B cell (primary cell): Measurements from ENCODE around the gene PIN4. TPM values are rescaled to one million over a fixed set of nuclear protein-coding genes. Genes with fewer than 3 reads are reported as not detected.

Source experiments
- ATAC-seq: fragments of 200-7000 bp; cut with Tn5 transposase; one replicate; pipeline ENCODE4 v1.10.0; 2021; ENCODE audit warnings: low read depth, mild to moderate bottlenecking, moderate number of reproducible peaks, moderate library complexity
- CTCF ChIA-PET: fragments of 350-600 bp; sonication (Branson Sonifier 250); formaldehyde crosslinking; loops from one replicate; lab custom pipeline; 2021; ENCODE audit warnings: antibody characterized with exemption, inconsistent platforms; lab: Charles Lee
- POLR2A ChIA-PET: fragments of 350-600 bp; sonication (Branson Sonifier 250); formaldehyde crosslinking; loops from one replicate; lab custom pipeline; 2021; ENCODE audit warnings: antibody characterized with exemption; lab: Charles Lee
- DNase-seq: peaks from one replicate; pipeline ENCODE4 v3.0.0; 2013
- H2AFZ ChIP-seq: 2 replicates; pipeline ENCODE4 v1.6.1; 2012; ENCODE audit warnings: mild to moderate bottlenecking, low read depth, low read length; ENCODE audit not compliant: insufficient read depth, poor library complexity, severe bottlenecking
- H3K27ac ChIP-seq, 2 donors: 1 replicate in 1 of 2; 2 replicates in 1 of 2; pipeline ENCODE4 v1.5.1; 2012 to 2013; ENCODE audit warnings: low read length in 2 of 2, mild to moderate bottlenecking in 2 of 2, moderate library complexity in 1 of 2
- H3K27me3 ChIP-seq, 4 experiments: fragments of 200-600 bp in 1 of 4; sonication (generic) in 1 of 4; replicated peaks in 1 of 4; 1 replicate in 2 of 4; 2 replicates in 2 of 4; pipeline versions ENCODE4 v1.6.1 to v1.7.0; 2013 to 2016; ENCODE audit warnings: low read length in 3 of 4, mild to moderate bottlenecking in 2 of 4, mixed read lengths in 1 of 4, moderate library complexity in 1 of 4; ENCODE audit not compliant: insufficient read depth in 4 of 4, control insufficient read depth in 3 of 4; ENCODE audit errors: control extremely low read depth in 1 of 4
- H3K36me3 ChIP-seq, 2 experiments: replicated peaks in 1 of 2; 1 replicate in 1 of 2; 2 replicates in 1 of 2; pipeline versions ENCODE4 v1.6.1 to v1.7.1; 2013; ENCODE audit warnings: low read length in 1 of 2; ENCODE audit not compliant: insufficient read depth in 2 of 2, control insufficient read depth in 1 of 2; ENCODE audit errors: control extremely low read depth in 1 of 2, extremely low read depth in 1 of 2
- H3K4me1 ChIP-seq, 2 donors: fragments of 200-600 bp in 1 of 2; sonication (generic) in 1 of 2; 1 replicate in 1 of 2; 2 replicates in 1 of 2; pipeline versions ENCODE4 v1.5.1 to v1.6.1; 2013 to 2017; ENCODE audit warnings: low read length in 2 of 2; ENCODE audit not compliant: control insufficient read depth in 2 of 2, insufficient read depth in 2 of 2
- H3K4me2 ChIP-seq: replicated peaks from 2 replicates; pipeline ENCODE3; 2012; ENCODE audit warnings: mild to moderate bottlenecking, low read depth, low read length; ENCODE audit not compliant: poor library complexity, severe bottlenecking
- H3K4me3 ChIP-seq, 5 experiments: fragments of 200-600 bp in 1 of 5; sonication (generic) in 1 of 5; 1 replicate in 3 of 5; 2 replicates in 2 of 5; pipeline versions ENCODE4 v1.5.1 to v1.7.0; 2011 to 2016; ENCODE audit warnings: low read length in 4 of 5, mild to moderate bottlenecking in 4 of 5, low read depth in 2 of 5, control low read depth in 1 of 5, moderate library complexity in 1 of 5; ENCODE audit not compliant: insufficient read depth in 1 of 5; ENCODE audit errors: control extremely low read depth in 1 of 5, extremely low read depth in 1 of 5
- H3K79me2 ChIP-seq: fragments of 200-600 bp; sonication (generic); one replicate; pipeline ENCODE4 v1.6.0; 2016; ENCODE audit warnings: low read length; ENCODE audit not compliant: control insufficient read depth, insufficient read depth
- H3K9ac ChIP-seq: fragments of 200-600 bp; sonication (generic); 2 replicates; pipeline ENCODE4 v1.6.1; 2017; ENCODE audit warnings: mild to moderate bottlenecking, low read length, moderate library complexity
- H3K9me3 ChIP-seq, 3 donors: one replicate each; pipeline versions ENCODE4 v1.6.1 to v1.7.1; 2013; ENCODE audit warnings: low read length in 2 of 3; ENCODE audit not compliant: control insufficient read depth in 2 of 3, insufficient read depth in 1 of 3; ENCODE audit errors: control extremely low read depth in 1 of 3
- H4K20me1 ChIP-seq: 2 replicates; pipeline ENCODE4 v1.6.0; 2012; ENCODE audit warnings: mild to moderate bottlenecking, low read length; ENCODE audit not compliant: insufficient read depth, control insufficient read depth, poor library complexity, severe bottlenecking
- H3K27ac Mint-ChIP-seq: one replicate; pipeline ENCODE4 v1.8.0; 2021; ENCODE audit warnings: mixed read lengths
- H3K27me3 Mint-ChIP-seq: one replicate; pipeline ENCODE4 v1.8.0; 2021; ENCODE audit warnings: mixed read lengths
- H3K4me1 Mint-ChIP-seq: one replicate; pipeline ENCODE4 v1.8.0; 2021; ENCODE audit warnings: mixed read lengths
- H3K4me3 Mint-ChIP-seq: one replicate; pipeline ENCODE4 v1.8.0; 2021; ENCODE audit warnings: mixed read lengths
- H3K9me3 Mint-ChIP-seq: one replicate; pipeline ENCODE4 v1.8.0; 2022; ENCODE audit warnings: mixed read lengths; ENCODE audit not compliant: insufficient read depth
- CTCF ChIP-seq: fragments of 200-600 bp; IDR thresholded peaks from one replicate; pipeline ENCODE4 v1.8.0; 2022; ENCODE audit warnings: antibody characterized with exemption, mild to moderate bottlenecking
- EZH2 ChIP-seq: IDR thresholded peaks from 2 replicates; pipeline ENCODE4 v1.6.1; 2012; ENCODE audit warnings: borderline replicate concordance, low read depth, mild to moderate bottlenecking, moderate library complexity, low read length; ENCODE audit not compliant: insufficient read depth, poor library complexity, severe bottlenecking
- WGBS: methylation state at CpG from one replicate; pipeline ENCODE4 v1.1.5; 2013; ENCODE audit warnings: missing lambda C conversion rate; ENCODE audit not compliant: insufficient coverage; 5-methylcytosine and 5-hydroxymethylcytosine counted together
- intact Hi-C: fragments of 100-400 bp; cut with micrococcal nuclease; formaldehyde crosslinking; loops from one replicate; pipeline ENCODE4 v1.10.0; 2022
- polyA plus RNA-seq: library from polyadenylated mRNA; depleted of rRNA; stranded (reverse); fragments of >200 nt; gene quantifications from 2 replicates; pipeline ENCODE4 v1.2.3, GENCODE V29; 2012
- total RNA-seq, 2 donors: library from RNA; stranded (reverse); fragments of 120-200 nt in 1 of 2; gene quantifications; 1 replicate in 1 of 2; 2 replicates in 1 of 2; pipeline versions ENCODE4 v1.2.3 to v1.2.4, GENCODE V29; 2013 to 2022

PIN4 gene
- total and polyA plus RNA-seq, 2 donors (not counting 1 experiment from before 2014, with no cell fraction given) = 2.5 to 16.0 TPM

GRCh38 chrX:72203421-72203820 lies 21.9 kb downstream of the PIN4 start:
- Histone ChIP-seq H3K36me3 (peaks cover 0 to 9% of the 10 kb centered on the region in 2 experiments), H3K4me2 (no peak overlapping the region), H3K9me3 (no peaks in the 10 kb centered on the region), H3K9ac (no peak overlapping the region), H2AFZ (no peak overlapping the region), H3K27me3 (no peaks in the 10 kb centered on the region), H3K4me1 (no peaks in the 10 kb centered on the region), H3K4me3 (no peak overlapping the region), H4K20me1 (no peaks in the 10 kb centered on the region), H3K79me2 (no peaks in the 10 kb centered on the region), H3K27ac (no peak overlapping the region)
- Mint-ChIP-seq H3K27me3 (no peaks in the 10 kb centered on the region), H3K4me1 (no peaks in the 10 kb centered on the region), H3K4me3 (no peak overlapping the region), H3K27ac (no peak overlapping the region), H3K9me3 (no peaks in the 10 kb centered on the region)
- WGBS = 76% methylated on average over 2 of the region's 6 CpGs
- ChIA-PET CTCF (no interaction called here), POLR2A (no interaction called here)
- DNase-seq (no peak), ATAC-seq (no peak)
- TF ChIP-seq CTCF (no peak), EZH2 (no peak)
- intact Hi-C loops = no loop called here

- Histone ChIP-seq H3K9ac (no peak overlapping the region), H3K4me1 (no peaks in the 10 kb centered on the region), H3K27ac (no peak overlapping the region), H2AFZ (no peak overlapping the region), H3K4me2 (no peak overlapping the region), H3K79me2 (no peaks in the 10 kb centered on the region), H3K4me3 (no peak overlapping the region), H3K36me3 (peaks cover 0 to 3% of the 10 kb centered on the region in 2 experiments), H3K9me3 (no peaks in the 10 kb centered on the region), H3K27me3 (no peaks in the 10 kb centered on the region), H4K20me1 (no peaks in the 10 kb centered on the region)
- ChIA-PET POLR2A (no interaction called here), CTCF (no interaction called here)
- intact Hi-C loops = no loop called here
- ATAC-seq (no peak), DNase-seq (no peak)
- Mint-ChIP-seq H3K27ac (no peak overlapping the region), H3K9me3 (no peaks in the 10 kb centered on the region), H3K4me1 (no peaks in the 10 kb centered on the region), H3K4me3 (no peak overlapping the region), H3K27me3 (no peaks in the 10 kb centered on the region)
- TF ChIP-seq CTCF (no peak), EZH2 (no peak)
- WGBS = no CpG with 5 or more reads among the region's 2 CpGs
Observed at GRCh38 chrX:72205706-72206105, 24.1 kb downstream of the PIN4 start.
